Calu3 (cell line): ENCODE results near the gene ARMC12. TPM values are rescaled to one million over a fixed set of nuclear protein-coding genes. Genes with fewer than 3 reads are reported as not detected.

ENCODE experiments used
- BruUV-seq: library from RNA; stranded (reverse); fragments of 400-500 nt; replicated peaks from 2 replicates; lab custom pipeline; 2021; lab: Mats Ljungman, UMichigan
- CTCF ChIA-PET: fragments of 300-600 bp; sonication (Branson Sonifier 250); formaldehyde crosslinking; loops from one replicate; lab custom pipeline; 2022; ENCODE audit warnings: antibody characterized with exemption; lab: Charles Lee
- DNase-seq: peaks from one replicate; pipeline ENCODE4 v3.0.0; 2022
- H3K27ac Mint-ChIP-seq: one replicate; pipeline ENCODE4 v1.8.0; 2022; ENCODE audit warnings: mixed read lengths; ENCODE audit not compliant: unreplicated experiment
- H3K27me3 Mint-ChIP-seq: one replicate; pipeline ENCODE4 v1.8.0; 2022; ENCODE audit warnings: mixed read lengths; ENCODE audit not compliant: unreplicated experiment
- H3K36me3 Mint-ChIP-seq: one replicate; pipeline ENCODE4 v1.8.0; 2022; ENCODE audit warnings: mild to moderate bottlenecking, moderate library complexity, mixed read lengths; ENCODE audit not compliant: insufficient read depth, unreplicated experiment
- H3K4me1 Mint-ChIP-seq: one replicate; pipeline ENCODE4 v1.8.0; 2022; ENCODE audit warnings: mild to moderate bottlenecking, low read depth, mixed read lengths; ENCODE audit not compliant: unreplicated experiment
- H3K4me3 Mint-ChIP-seq: one replicate; pipeline ENCODE4 v1.8.0; 2022; ENCODE audit warnings: mild to moderate bottlenecking, low read depth, moderate library complexity, mixed read lengths; ENCODE audit not compliant: unreplicated experiment
- H3K9me3 Mint-ChIP-seq: one replicate; pipeline ENCODE4 v1.8.0; 2022; ENCODE audit warnings: low read depth, mixed read lengths; ENCODE audit not compliant: unreplicated experiment
- CTCF ChIP-seq: fragments of 200-600 bp; IDR thresholded peaks from one replicate; pipeline ENCODE4 v1.8.0; 2022; ENCODE audit warnings: antibody characterized with exemption; ENCODE audit not compliant: unreplicated experiment
- intact Hi-C: fragments of 100-400 bp; cut with micrococcal nuclease; formaldehyde crosslinking; loops from one replicate; pipeline ENCODE4 v1.10.0; 2022; ENCODE audit not compliant: unreplicated experiment
- total RNA-seq: library from RNA; stranded (reverse); gene quantifications from 2 replicates; pipeline ENCODE4 v1.2.3, GENCODE V29; 2022

The ARMC12 gene
- total RNA-seq, 1 experiment from 2014 or later, result not detected

- no peaks in the 10 kb centered on the region for H3K9me3 Mint-ChIP-seq
- no peak overlapping the region for H3K27ac Mint-ChIP-seq
- H3K4me3 Mint-ChIP-seq, result no peak overlapping the region
- peaks cover 34% of the 10 kb centered on the region for H3K4me1 Mint-ChIP-seq
- no peak for TF ChIP-seq CTCF
- no TSS peak for BruUV-seq
- H3K27me3 Mint-ChIP-seq, result peaks cover 44% of the 10 kb centered on the region
- DNase-seq, result no peak
- H3K36me3 Mint-ChIP-seq, result no peaks in the 10 kb centered on the region
- intact Hi-C loops, result no loop called here
- CTCF ChIA-PET, result interaction anchor here (1.7 kb wide), 1 partner anchor 12 kb away, joined by 6 read pairs; no protein-coding TSS in a partner anchor
These were observed 49.4 kb downstream of the ARMC12 start for GRCh38 chr6:35786272-35786671.

GRCh38 chr6:35786810-35787209 lies 50.0 kb downstream of the ARMC12 start:
- Mint-ChIP-seq H3K36me3 (no peaks in the 10 kb centered on the region), H3K27ac (no peak overlapping the region), H3K4me1 (peaks cover 29% of the 10 kb centered on the region), H3K9me3 (no peaks in the 10 kb centered on the region), H3K4me3 (peak overlapping the region; percentile 44), H3K27me3 (peaks cover 44% of the 10 kb centered on the region)
- DNase-seq, result no peak
- no TSS peak for BruUV-seq
- CTCF ChIA-PET, result interaction anchor here (1.1 to 1.7 kb wide), 2 partner anchors 10 to 12 kb away, joined by 3 to 6 read pairs; no protein-coding TSS in a partner anchor
- intact Hi-C loops, result no loop called here
- TF ChIP-seq CTCF, result no peak

- no peaks in the 10 kb centered on the region for H3K9me3 Mint-ChIP-seq
- peaks cover 47% of the 10 kb centered on the region for H3K27me3 Mint-ChIP-seq
- H3K27ac Mint-ChIP-seq, result no peak overlapping the region
- H3K4me1 Mint-ChIP-seq, result peaks cover 22% of the 10 kb centered on the region
- BruUV-seq, result no TSS peak
- intact Hi-C loops, result no loop called here
- TF ChIP-seq CTCF, result no peak
- peak overlapping the region; percentile 44 for H3K4me3 Mint-ChIP-seq
- H3K36me3 Mint-ChIP-seq, result no peaks in the 10 kb centered on the region
- no peak for DNase-seq
- CTCF ChIA-PET, result interaction anchor here (0.6 to 1.7 kb wide), 5 partner anchors 9 to 1682 kb away, joined by 3 to 7 read pairs (median 3); no protein-coding TSS in a partner anchor
These were observed 50.7 kb downstream of the ARMC12 start for GRCh38 chr6:35787266-35788218.

DNA sequence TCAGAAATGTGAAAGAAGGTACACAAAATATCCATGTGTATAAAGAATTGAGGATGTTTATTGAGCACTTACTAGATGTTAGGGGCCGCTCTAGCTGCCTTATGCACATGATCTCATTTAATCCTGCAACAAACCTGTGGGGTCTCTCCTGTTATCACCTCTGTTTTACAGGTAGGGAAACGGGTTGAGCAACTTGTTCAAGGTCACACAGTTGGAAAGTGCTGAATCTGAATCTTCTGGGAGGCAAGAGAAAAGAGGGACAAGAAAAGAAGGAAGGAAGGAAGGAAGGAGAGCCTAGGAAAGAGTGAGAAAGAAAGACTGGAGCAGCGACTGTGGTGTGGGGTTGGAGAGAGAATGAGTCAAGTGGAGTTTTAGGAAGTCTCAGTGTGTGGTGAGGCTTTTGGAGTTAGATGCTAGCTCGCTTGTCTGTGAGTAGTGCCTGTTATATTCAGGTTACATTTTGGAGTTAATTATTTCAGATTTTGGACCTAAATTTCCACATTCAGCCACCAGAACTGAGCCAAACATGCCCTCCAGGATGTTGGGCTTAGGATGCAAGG lies 51.7 kb downstream of the ARMC12 start:
- Mint-ChIP-seq H3K27me3 (peaks cover 56% of the 10 kb centered on the region), H3K27ac (no peak overlapping the region), H3K9me3 (no peaks in the 10 kb centered on the region), H3K4me3 (no peak overlapping the region), H3K36me3 (no peaks in the 10 kb centered on the region), H3K4me1 (peaks cover 20% of the 10 kb centered on the region)
- BruUV-seq, result no TSS peak
- no peak for DNase-seq
- TF ChIP-seq CTCF, result no peak
- intact Hi-C loops, result no loop called here
- CTCF ChIA-PET, result interaction anchor here (1.1 kb wide), 1 partner anchor 25 kb away, joined by 3 read pairs; no protein-coding TSS in a partner anchor
